Measurements from ENCODE around the gene FHL2.

GRCh38 chr2:105373895-105374401 is 24.9 kb downstream of the FHL2 start:
- TF ChIP-seq CTCF (IDR thresholded peaks at IDR 0.05) (no peak), POLR2A (IDR thresholded peaks at IDR 0.05) (no peak), POLR2AphosphoS5 (IDR thresholded peaks at IDR 0.05) (no peak)
